SK-N-SH treated with all-trans-retinoic acid at 6 μM for 48 hours (cell line): ENCODE data around the gene HOXC5.

Experiments
- ARNTL ChIP-seq: fragments of 450-650 bp; formaldehyde crosslinking; IDR thresholded peaks from 2 replicates; pipeline ENCODE4 v1.5.0; 2020; ENCODE audit warnings: low read depth, mild to moderate bottlenecking, moderate library complexity, borderline replicate concordance
- BACH2 ChIP-seq: fragments of 250-450 bp; sonication (Bioruptor Pico); IDR thresholded peaks from 2 replicates; pipeline ENCODE4 v1.9.0; 2021; ENCODE audit warnings: mild to moderate bottlenecking, borderline replicate concordance
- CSDC2 ChIP-seq: fragments of 250-450 bp; sonication (Bioruptor Pico); IDR thresholded peaks from 2 replicates; pipeline ENCODE4 v1.5.0; 2020; ENCODE audit warnings: mild to moderate bottlenecking, moderate library complexity
- GLIS3 ChIP-seq: fragments of 250-450 bp; sonication (Bioruptor Pico); IDR thresholded peaks from 2 replicates; pipeline ENCODE4 v1.5.0; 2020; ENCODE audit warnings: mild to moderate bottlenecking, moderate library complexity
- ISL1 ChIP-seq: fragments of 250-450 bp; sonication (Bioruptor Pico); IDR thresholded peaks from 2 replicates; pipeline ENCODE4 v2.1.2; 2022; ENCODE audit warnings: mild to moderate bottlenecking, moderate library complexity
- PPARA ChIP-seq: fragments of 250-450 bp; sonication (Bioruptor Pico); IDR thresholded peaks from 2 replicates; pipeline ENCODE4 v1.5.0; 2020; ENCODE audit warnings: mild to moderate bottlenecking, borderline replicate concordance
- RARB ChIP-seq: fragments of 250-450 bp; sonication (Bioruptor Pico); IDR thresholded peaks from 2 replicates; pipeline ENCODE4 v1.8.0; 2021; ENCODE audit warnings: mild to moderate bottlenecking, moderate library complexity
- TCF4 ChIP-seq: fragments of 250-450 bp; sonication (Bioruptor Pico); IDR thresholded peaks from 2 replicates; pipeline ENCODE4 v1.8.0; 2021; ENCODE audit warnings: mild to moderate bottlenecking, moderate library complexity, borderline replicate concordance
- ZFP3 ChIP-seq: fragments of 250-450 bp; sonication (Bioruptor Pico); IDR thresholded peaks from 2 replicates; pipeline ENCODE4 v1.5.0; 2020; ENCODE audit warnings: mild to moderate bottlenecking, moderate library complexity
- ZNF565 ChIP-seq: fragments of 450-650 bp; formaldehyde crosslinking; conservative IDR thresholded peaks from 2 replicates; pipeline ENCODE4 v1.5.0; 2020; ENCODE audit warnings: low read depth, mild to moderate bottlenecking, moderate library complexity
- ZNF8 ChIP-seq: fragments of 450-650 bp; formaldehyde crosslinking; IDR thresholded peaks from 2 replicates; pipeline ENCODE4 v1.5.0; 2020; ENCODE audit warnings: mild to moderate bottlenecking, moderate library complexity
- TF ChIP-seq, protein P1 (sequence below): fragments of 250-450 bp; sonication (Bioruptor Pico); IDR thresholded peaks from 2 replicates; pipeline ENCODE4 v1.8.0; 2020; ENCODE audit warnings: mild to moderate bottlenecking, moderate library complexity, borderline replicate concordance
- TF ChIP-seq, protein P2 (sequence below): fragments of 250-450 bp; sonication (Bioruptor Pico); IDR thresholded peaks from 2 replicates; pipeline ENCODE4 v1.5.1; 2021; ENCODE audit warnings: mild to moderate bottlenecking, moderate library complexity
- TF ChIP-seq, protein P3 (sequence below): fragments of 250-450 bp; sonication (Bioruptor Pico); IDR thresholded peaks from 2 replicates; pipeline ENCODE4 v1.5.1; 2020; ENCODE audit warnings: low read depth, mild to moderate bottlenecking, moderate library complexity

DNA sequence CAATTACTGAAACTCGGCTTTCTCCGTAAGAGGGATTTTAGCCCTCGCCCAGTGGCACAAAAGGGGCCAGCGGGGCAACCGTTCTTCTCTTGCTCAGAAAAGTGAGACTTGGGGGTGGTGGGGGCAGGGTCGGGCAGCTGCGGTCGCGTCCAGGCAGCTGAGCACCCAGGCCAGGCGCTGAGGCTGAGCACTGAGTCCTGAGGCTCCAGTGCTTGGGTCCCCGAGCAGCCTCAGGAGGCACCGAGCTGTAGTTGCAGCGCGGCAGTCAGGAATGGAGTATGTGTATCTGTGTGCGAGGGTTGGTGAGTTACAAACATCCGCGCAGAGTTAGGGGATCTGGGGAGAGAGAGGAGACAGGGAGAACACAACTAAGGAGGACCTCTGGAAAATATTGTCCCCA, 8.7 kb upstream of the HOXC5 start:
- no peak for TF ChIP-seq TCF4 (CRISPR knock-in tag)
- no peak for TF ChIP-seq RARB (CRISPR knock-in tag)
- TF ChIP-seq, protein P1, sequence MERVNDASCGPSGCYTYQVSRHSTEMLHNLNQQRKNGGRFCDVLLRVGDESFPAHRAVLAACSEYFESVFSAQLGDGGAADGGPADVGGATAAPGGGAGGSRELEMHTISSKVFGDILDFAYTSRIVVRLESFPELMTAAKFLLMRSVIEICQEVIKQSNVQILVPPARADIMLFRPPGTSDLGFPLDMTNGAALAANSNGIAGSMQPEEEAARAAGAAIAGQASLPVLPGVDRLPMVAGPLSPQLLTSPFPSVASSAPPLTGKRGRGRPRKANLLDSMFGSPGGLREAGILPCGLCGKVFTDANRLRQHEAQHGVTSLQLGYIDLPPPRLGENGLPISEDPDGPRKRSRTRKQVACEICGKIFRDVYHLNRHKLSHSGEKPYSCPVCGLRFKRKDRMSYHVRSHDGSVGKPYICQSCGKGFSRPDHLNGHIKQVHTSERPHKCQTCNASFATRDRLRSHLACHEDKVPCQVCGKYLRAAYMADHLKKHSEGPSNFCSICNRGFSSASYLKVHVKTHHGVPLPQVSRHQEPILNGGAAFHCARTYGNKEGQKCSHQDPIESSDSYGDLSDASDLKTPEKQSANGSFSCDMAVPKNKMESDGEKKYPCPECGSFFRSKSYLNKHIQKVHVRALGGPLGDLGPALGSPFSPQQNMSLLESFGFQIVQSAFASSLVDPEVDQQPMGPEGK (CRISPR knock-in tag), result no peak
- TF ChIP-seq CSDC2 (CRISPR knock-in tag), result no peak
- TF ChIP-seq ZFP3 (CRISPR knock-in tag), result no peak
- no peak for TF ChIP-seq BACH2 (CRISPR knock-in tag)
- TF ChIP-seq PPARA (CRISPR knock-in tag), result no peak
- TF ChIP-seq, protein P2, sequence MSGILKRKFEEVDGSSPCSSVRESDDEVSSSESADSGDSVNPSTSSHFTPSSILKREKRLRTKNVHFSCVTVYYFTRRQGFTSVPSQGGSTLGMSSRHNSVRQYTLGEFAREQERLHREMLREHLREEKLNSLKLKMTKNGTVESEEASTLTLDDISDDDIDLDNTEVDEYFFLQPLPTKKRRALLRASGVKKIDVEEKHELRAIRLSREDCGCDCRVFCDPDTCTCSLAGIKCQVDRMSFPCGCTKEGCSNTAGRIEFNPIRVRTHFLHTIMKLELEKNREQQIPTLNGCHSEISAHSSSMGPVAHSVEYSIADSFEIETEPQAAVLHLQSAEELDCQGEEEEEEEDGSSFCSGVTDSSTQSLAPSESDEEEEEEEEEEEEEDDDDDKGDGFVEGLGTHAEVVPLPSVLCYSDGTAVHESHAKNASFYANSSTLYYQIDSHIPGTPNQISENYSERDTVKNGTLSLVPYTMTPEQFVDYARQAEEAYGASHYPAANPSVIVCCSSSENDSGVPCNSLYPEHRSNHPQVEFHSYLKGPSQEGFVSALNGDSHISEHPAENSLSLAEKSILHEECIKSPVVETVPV (CRISPR knock-in tag), result no peak
- TF ChIP-seq ZNF8 (CRISPR knock-in tag), result no peak
- no peak for TF ChIP-seq ISL1 (CRISPR knock-in tag)
- no peak for TF ChIP-seq ZNF565 (CRISPR knock-in tag)
- no peak for TF ChIP-seq ARNTL (CRISPR knock-in tag)
- TF ChIP-seq, protein P3, sequence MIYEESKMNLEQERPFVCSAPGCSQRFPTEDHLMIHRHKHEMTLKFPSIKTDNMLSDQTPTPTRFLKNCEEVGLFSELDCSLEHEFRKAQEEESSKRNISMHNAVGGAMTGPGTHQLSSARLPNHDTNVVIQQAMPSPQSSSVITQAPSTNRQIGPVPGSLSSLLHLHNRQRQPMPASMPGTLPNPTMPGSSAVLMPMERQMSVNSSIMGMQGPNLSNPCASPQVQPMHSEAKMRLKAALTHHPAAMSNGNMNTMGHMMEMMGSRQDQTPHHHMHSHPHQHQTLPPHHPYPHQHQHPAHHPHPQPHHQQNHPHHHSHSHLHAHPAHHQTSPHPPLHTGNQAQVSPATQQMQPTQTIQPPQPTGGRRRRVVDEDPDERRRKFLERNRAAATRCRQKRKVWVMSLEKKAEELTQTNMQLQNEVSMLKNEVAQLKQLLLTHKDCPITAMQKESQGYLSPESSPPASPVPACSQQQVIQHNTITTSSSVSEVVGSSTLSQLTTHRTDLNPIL (CRISPR knock-in tag), result no peak
- TF ChIP-seq GLIS3 (CRISPR knock-in tag), result no peak
